ENCODE results near the gene AP1M1.

The AP1M1 gene

GRCh38 chr19:16261584-16262368, 64.1 kb downstream of the AP1M1 start:
- TF ChIP-seq CSDC2 (CRISPR knock-in tag; IDR thresholded peaks at IDR 0.05) = no peak
- TF ChIP-seq, protein P1, sequence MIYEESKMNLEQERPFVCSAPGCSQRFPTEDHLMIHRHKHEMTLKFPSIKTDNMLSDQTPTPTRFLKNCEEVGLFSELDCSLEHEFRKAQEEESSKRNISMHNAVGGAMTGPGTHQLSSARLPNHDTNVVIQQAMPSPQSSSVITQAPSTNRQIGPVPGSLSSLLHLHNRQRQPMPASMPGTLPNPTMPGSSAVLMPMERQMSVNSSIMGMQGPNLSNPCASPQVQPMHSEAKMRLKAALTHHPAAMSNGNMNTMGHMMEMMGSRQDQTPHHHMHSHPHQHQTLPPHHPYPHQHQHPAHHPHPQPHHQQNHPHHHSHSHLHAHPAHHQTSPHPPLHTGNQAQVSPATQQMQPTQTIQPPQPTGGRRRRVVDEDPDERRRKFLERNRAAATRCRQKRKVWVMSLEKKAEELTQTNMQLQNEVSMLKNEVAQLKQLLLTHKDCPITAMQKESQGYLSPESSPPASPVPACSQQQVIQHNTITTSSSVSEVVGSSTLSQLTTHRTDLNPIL (CRISPR knock-in tag; IDR thresholded peaks at IDR 0.05; ENCODE audit: low read depth) = no peak
- ATAC-seq = no peak

GRCh38 chr19:16262618-16263017, 64.9 kb downstream of the AP1M1 start:
- TF ChIP-seq ZNF8 (CRISPR knock-in tag; IDR thresholded peaks at IDR 0.05) (no peak), ZFP30 (CRISPR knock-in tag; IDR thresholded peaks at IDR 0.05) (no peak), ZFP3 (CRISPR knock-in tag; IDR thresholded peaks at IDR 0.05) (no peak), TCF4 (CRISPR knock-in tag; IDR thresholded peaks at IDR 0.05; ENCODE audit: borderline replicate concordance) (no peak), ZC3H10 (CRISPR knock-in tag; IDR thresholded peaks at IDR 0.05) (no peak), BACH2 (CRISPR knock-in tag; IDR thresholded peaks at IDR 0.05; ENCODE audit: borderline replicate concordance) (no peak), POU6F1 (CRISPR knock-in tag; IDR thresholded peaks at IDR 0.05; ENCODE audit: borderline replicate concordance, low read depth) (no peak), CSDC2 (CRISPR knock-in tag; IDR thresholded peaks at IDR 0.05) (no peak), TOX (CRISPR knock-in tag; IDR thresholded peaks at IDR 0.05; ENCODE audit: borderline replicate concordance) (no peak), ESRRG (CRISPR knock-in tag; IDR thresholded peaks at IDR 0.05) (no peak), SNAI2 (CRISPR knock-in tag; IDR thresholded peaks at IDR 0.05) (no peak), ISL1 (CRISPR knock-in tag; IDR thresholded peaks at IDR 0.05) (no peak), OSR1 (CRISPR knock-in tag; IDR thresholded peaks at IDR 0.05) (no peak), ZNF565 (CRISPR knock-in tag; conservative IDR thresholded peaks at IDR 0.05; ENCODE audit: low read depth) (no peak), RARB (CRISPR knock-in tag; IDR thresholded peaks at IDR 0.05) (no peak), GLIS3 (CRISPR knock-in tag; IDR thresholded peaks at IDR 0.05) (no peak)
- TF ChIP-seq, protein P2, sequence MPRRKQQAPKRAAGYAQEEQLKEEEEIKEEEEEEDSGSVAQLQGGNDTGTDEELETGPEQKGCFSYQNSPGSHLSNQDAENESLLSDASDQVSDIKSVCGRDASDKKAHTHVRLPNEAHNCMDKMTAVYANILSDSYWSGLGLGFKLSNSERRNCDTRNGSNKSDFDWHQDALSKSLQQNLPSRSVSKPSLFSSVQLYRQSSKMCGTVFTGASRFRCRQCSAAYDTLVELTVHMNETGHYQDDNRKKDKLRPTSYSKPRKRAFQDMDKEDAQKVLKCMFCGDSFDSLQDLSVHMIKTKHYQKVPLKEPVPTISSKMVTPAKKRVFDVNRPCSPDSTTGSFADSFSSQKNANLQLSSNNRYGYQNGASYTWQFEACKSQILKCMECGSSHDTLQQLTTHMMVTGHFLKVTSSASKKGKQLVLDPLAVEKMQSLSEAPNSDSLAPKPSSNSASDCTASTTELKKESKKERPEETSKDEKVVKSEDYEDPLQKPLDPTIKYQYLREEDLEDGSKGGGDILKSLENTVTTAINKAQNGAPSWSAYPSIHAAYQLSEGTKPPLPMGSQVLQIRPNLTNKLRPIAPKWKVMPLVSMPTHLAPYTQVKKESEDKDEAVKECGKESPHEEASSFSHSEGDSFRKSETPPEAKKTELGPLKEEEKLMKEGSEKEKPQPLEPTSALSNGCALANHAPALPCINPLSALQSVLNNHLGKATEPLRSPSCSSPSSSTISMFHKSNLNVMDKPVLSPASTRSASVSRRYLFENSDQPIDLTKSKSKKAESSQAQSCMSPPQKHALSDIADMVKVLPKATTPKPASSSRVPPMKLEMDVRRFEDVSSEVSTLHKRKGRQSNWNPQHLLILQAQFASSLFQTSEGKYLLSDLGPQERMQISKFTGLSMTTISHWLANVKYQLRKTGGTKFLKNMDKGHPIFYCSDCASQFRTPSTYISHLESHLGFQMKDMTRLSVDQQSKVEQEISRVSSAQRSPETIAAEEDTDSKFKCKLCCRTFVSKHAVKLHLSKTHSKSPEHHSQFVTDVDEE (CRISPR knock-in tag; IDR thresholded peaks at IDR 0.05) = no peak
- TF ChIP-seq, protein P1 (CRISPR knock-in tag; IDR thresholded peaks at IDR 0.05; ENCODE audit: low read depth) = no peak
- no peak; the same call in 2 of the 3 replicates for ATAC-seq

DNA sequence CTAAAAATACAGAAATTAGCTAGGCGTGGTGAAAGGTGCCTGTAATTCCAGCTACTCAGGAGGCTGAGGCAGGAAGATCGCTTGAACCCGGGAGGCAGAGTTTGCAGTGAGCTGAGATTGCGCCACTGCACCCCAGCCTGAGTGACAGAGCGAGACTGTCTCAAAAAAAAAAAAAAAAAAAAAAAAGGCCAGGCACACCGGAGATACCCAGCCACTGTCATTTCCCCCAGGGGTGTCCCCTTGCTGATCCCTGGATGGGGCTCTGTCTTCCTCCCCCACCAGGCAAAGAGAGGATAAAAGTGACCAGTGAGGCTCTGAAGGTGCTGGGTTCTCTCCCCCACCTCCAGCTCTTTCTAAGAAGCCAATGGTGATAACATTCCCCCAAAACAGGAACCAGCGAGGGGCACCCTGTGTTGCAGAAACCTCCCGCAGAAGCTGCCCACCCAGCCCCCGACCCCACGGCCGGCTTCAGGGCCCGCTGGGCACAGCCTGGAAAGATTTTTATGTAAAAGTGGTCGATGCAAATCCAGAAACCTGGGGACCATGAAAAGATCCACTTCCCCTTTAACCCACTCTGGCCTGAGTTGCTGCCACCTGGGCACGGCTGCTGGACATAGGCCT, 65.5 kb downstream of the AP1M1 start:
- TF ChIP-seq OSR1 (CRISPR knock-in tag; IDR thresholded peaks at IDR 0.05) (no peak), PPARA (CRISPR knock-in tag; IDR thresholded peaks at IDR 0.05; ENCODE audit: borderline replicate concordance) (no peak), ZNF70 (CRISPR knock-in tag; IDR thresholded peaks at IDR 0.05) (no peak), BACH2 (CRISPR knock-in tag; IDR thresholded peaks at IDR 0.05; ENCODE audit: borderline replicate concordance) (no peak), TOX (CRISPR knock-in tag; IDR thresholded peaks at IDR 0.05; ENCODE audit: borderline replicate concordance) (no peak)
- TF ChIP-seq, protein P3, sequence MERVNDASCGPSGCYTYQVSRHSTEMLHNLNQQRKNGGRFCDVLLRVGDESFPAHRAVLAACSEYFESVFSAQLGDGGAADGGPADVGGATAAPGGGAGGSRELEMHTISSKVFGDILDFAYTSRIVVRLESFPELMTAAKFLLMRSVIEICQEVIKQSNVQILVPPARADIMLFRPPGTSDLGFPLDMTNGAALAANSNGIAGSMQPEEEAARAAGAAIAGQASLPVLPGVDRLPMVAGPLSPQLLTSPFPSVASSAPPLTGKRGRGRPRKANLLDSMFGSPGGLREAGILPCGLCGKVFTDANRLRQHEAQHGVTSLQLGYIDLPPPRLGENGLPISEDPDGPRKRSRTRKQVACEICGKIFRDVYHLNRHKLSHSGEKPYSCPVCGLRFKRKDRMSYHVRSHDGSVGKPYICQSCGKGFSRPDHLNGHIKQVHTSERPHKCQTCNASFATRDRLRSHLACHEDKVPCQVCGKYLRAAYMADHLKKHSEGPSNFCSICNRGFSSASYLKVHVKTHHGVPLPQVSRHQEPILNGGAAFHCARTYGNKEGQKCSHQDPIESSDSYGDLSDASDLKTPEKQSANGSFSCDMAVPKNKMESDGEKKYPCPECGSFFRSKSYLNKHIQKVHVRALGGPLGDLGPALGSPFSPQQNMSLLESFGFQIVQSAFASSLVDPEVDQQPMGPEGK (CRISPR knock-in tag; IDR thresholded peaks at IDR 0.05; ENCODE audit: borderline replicate concordance) = no peak
- ATAC-seq = no peak
